Stimulated activated CD4-positive, alpha-beta T cell treated with anti-CD3 and anti-CD28 coated beads, Interleukin-2, amount 100 ng/mL, for 4 hours (primary cell): Measurements from ENCODE around the gene PIGBOS1.
"Not testable (repeated sequence)": the region's sequence is repeated elsewhere in the genome, so short reads cannot be mapped to it uniquely, and the experiment has no call there.

Experiments used
- DNase-seq: peaks from one replicate; pipeline ENCODE4 v3.0.0-alpha.2; 2020; ENCODE audit warnings: low read depth

PIGBOS1 gene

GRCh38 chr15:55290528-55291057 is 28.3 kb downstream of the PIGBOS1 start:
- peak; percentile 79 for DNase-seq

DNA sequence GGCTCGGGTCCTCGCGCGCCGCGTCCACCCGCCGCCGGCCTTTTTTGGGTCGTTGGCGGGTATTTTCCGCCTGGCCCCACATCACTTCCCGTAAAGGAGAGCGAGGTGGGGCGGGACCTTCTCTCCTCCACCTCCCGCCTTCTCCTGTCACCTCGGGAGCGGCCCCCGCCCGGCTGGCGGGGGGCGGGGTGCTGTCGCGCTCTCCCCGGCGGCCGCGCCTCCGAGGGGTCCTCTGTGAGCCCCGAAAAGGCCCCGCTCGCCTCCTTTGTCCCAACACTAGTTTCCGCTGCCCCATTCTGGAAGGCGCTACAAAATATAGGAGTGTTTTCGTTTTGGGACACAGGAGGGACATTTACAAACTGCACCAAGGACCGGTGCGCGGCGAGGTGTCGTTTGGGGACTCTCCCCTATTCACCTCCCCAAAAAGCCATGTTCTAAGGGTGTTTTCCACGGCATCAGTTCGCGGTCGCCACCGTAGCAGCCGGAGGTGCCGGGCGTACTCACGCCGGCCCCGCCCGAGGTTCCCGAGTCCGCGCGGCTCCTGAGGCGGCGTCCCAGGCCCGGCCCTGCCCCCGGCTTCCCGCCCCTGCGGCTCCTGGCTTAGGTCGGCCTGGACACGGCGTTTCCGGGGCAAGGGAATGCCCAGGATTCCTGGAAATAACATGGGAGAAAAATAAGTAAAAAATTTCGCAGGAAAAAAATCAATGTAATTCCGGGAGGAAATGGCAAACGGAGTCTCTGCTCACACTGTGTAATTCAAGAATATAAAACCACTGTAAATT is 29.0 kb downstream of the PIGBOS1 start, which contains the start of gene RAB27A:
TSS of gene RAB27A (minus strand) at position 68 of the 782 bp plus-strand sequence. CDS start 54,879 bp downstream, outside the sequence.
- DNase-seq: peak; percentile 72

GRCh38 chr15:55289011-55289745 is 29.7 kb downstream of the PIGBOS1 start:
- no peak for DNase-seq

DNA sequence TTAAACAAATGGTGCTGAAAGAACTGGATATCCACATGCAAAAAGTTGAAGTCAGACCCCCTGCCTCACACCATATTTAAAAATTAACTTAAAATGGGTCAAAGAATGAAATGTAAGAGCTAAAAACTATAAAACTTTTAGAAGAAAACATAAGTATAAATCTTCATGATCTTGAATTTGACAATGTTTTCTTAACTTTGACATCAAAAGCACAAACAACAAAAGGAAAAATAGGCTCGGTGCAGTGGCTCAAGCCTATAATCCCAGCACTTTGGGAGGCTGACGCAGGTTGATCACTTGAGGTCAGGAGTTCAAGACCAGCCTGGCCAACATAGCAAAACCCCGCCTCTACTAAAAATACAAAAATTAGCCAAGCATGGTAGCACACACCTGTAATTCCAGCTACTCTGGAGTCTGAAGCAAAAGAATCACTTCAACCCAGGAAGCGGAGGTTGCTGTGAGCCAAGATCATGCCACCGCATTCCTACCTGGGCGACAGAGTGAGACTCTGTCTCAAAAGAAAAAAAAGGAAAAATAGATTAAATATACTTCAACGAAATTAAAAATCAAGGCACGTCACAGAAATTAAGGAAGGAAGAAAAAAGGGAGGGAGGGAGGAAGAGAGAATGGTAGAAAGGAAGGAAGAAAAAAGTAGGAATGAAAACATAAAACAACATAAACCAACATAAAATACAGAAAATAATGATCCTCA is 30.8 kb downstream of the PIGBOS1 start:
- DNase-seq: no peak

DNA sequence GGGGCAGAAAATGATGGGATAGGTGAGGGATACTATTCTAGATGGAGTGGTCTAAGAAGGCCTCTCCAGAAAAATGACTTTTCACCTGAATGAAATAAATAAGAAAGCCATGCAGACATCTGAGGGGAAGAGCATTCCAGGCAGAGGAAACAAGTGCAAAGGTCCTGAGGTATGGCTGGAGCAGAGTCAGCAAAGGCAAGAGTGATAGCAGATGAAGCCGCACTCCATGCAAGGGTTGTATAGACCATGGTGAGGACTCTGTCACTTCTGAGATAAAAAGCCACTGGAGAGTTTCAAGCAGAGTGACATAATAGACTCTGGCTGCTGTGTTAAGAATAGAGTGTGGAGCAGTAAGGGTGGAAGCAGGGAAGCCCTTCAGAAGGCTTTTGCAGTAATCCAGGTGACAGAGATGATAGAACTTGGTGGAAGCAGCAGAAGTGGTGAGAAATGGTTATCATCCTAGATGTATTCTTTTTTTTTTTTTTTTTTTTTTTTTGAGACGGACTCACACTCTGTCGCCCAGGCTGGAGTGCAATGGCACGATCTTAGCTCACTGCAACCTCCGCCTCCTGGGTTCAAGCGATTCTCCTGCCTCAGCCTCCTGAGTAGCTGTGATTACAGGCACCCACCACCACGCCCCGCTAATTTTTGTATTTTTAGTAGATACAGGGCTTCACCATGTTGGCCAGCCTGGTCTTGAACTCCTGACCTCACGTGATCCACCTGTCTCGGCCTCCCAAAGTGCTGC is 32.3 kb downstream of the PIGBOS1 start:
- DNase-seq: not testable (repeated sequence)

DNA sequence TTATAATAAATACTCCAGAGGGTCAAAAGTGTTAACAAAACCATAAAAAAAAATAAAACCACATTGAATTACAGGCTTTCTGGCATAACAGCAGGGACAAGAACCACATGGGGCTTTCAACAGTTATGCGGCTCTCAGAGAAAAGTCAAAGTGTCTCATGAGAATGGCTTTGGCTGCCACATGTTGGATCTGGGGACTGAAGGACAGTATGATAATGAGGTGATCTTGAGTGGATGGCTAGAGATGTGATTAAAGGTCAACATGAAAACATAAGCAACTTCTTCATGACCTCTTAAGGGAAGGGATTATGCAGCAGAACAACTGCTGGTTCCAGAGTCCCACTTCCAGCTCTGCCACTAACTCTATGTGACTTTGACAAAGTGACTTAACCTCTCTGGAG is 34.5 kb downstream of the PIGBOS1 start:
- DNase-seq: no peak

DNA sequence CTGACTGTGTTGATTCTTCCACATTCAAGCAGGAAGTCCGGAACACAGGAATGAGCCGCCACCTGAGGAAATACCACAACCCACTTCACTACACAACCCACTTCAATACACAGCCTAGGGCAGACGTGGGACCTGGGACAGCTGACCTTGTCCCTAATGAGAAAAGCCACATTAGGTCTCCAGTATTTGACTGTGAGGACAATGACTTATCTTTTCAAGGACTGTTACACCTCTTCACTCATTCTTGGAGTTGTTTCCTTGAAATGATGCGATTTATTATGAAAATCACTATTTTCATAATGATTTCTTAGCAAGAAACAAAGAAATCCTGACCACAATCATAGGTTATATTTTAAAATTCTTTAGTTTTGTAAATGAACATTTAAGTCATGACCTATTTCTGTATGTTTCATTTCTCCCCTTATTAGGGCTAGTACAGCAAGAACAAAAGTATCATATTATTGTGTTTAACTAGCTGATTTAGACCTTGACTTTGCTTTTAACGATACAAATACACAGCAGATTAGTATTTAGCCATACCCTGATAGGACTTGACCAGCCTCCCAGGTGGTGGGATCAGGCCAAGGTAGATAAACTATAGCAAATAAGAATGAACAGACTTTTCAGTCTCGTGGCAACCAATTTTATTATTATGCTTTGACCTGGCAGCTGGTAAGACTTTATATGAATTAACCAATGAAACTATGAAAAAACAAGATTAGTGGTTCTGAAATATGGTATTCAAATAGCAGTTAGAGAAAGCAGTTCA is 35.4 kb downstream of the PIGBOS1 start:
- no peak for DNase-seq

GRCh38 chr15:55282284-55282833 is 36.6 kb downstream of the PIGBOS1 start:
- no peak for DNase-seq

GRCh38 chr15:55281517-55282228 is 37.2 kb downstream of the PIGBOS1 start:
- DNase-seq: no peak

- DNase-seq: not testable (repeated sequence)
Measured at GRCh38 chr15:55280589-55280988, 38.3 kb downstream of the PIGBOS1 start.

DNA sequence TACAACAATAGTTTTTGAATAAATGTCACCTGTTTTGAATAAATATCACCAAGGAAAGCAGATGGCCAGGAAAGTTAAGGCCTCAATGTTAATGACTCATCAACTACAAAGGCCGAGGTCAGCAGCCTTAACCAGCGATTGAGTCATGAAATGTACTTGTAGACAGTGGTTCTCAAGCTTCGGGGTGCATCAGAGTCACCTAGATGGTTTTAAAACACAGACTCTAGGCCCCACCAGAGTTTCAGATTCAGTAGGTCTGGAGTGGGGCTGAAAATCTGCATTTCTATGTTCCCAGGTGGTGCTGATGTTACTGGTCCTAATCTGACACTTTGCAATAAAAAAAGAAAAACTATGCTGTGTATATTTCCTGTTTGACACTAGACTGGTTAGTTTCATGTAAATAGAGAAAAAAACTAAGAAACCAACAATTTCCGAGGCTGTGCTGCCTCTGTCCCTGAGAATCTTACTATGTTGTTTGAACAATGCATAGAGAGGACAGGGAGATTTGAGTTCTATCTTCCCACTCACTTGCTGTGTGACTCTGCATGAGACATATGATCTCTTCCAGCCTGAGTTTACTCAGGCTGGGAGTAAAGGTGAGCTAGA is 39.1 kb downstream of the PIGBOS1 start:
- peak; percentile 37 for DNase-seq

- no peak for DNase-seq
Measured at GRCh38 chr15:55279100-55279745, 39.7 kb downstream of the PIGBOS1 start.

DNA sequence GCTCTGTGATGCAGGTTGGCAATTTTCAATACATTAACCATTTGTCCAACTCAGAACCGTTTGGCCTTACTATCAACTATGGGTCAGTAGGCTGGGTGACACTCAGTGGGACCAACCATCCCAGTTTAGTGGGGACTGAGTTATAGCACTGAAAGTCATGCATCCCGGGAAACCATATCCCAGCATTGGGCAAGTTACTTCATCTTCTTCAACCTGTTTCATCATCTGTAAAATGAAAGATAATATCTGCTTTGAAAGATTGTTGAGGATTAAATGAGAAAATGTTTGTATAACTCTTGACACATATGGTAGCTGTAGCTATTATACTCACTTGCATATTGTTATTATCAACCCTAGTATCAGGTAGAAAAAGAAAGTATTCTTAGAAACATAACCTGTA is 41.2 kb downstream of the PIGBOS1 start:
- no peak for DNase-seq

DNA sequence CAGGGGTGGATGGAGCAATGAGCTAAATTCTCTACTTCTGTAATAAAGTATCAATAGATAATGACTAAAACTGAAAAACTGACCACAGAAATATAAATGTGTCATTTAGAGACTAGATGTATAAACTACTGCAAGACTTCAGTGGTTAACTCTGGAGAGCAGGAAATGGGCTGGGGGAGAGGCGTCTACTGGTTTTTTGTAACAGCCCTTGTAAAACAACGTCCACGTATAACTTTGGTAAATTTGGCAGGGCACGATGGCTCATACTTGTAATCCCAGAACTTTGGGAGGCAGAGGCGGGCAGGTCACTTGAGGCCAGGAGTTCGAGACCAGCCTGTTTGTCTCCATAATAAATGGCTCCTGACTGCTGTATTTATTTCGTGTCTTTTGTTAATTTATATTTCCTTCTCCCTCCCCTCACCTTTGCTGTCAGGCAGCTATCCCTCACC is 41.8 kb downstream of the PIGBOS1 start:
- DNase-seq: no peak

DNA sequence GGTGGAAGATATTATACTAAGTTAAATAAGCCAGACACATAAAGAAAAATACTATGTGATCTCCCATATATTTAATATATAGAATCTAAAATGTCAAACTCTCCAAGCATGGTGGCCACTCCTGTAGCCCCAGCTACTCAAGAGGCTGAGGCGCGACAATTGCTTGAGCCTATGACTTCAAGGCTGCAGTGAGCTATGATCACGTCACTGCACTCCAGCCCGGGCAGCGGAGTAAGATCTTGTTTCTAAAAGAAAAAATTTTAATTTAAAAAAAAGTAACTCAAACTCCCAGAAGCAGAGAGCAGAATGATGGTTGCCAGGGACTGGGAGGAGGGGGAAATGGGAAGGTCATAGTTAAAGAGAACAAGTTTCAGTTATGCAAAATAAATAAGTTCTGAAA is 42.6 kb downstream of the PIGBOS1 start:
- DNase-seq: no peak

GRCh38 chr15:55270291-55270690 is 48.6 kb downstream of the PIGBOS1 start:
- DNase-seq: no peak

DNA sequence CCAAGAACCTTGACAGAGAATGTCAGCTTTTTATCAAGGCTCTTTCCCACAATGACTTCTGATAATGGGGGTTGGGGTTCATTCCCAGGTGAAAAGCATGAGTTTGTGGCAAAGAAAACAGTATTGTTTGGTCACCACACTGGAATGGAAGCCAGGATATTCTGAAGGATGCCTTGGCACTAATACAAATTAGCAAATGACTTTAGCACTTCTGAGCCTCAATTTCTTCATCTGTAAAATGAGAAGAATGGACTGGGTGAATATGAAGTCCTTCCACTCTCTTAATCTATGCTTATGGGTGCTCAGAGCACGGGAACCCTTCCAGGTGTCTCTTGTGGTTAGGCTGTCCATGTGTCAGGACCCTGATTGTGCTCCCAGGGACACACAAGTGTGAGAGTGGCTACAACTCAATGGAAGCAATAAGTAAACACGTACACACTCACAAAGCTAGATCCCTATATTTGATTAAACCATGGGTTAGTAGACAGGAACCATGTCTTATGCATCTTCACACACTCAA is 50.7 kb downstream of the PIGBOS1 start:
- DNase-seq: no peak

GRCh38 chr15:55267401-55268175 is 51.3 kb downstream of the PIGBOS1 start:
- no peak for DNase-seq
